GM12891 (cell line): ENCODE data around the gene DIS3.

Source experiments
- POLR2A ChIP-seq: IDR thresholded peaks from 2 replicates; pipeline ENCODE4 v1.6.1; 2011; ENCODE audit warnings: low read depth, low read length, control low read depth
- POLR2AphosphoS5 ChIP-seq: IDR thresholded peaks from 2 replicates; pipeline ENCODE4 v1.6.1; 2011; ENCODE audit warnings: low read depth, low read length, control low read depth
- TAF1 ChIP-seq: IDR thresholded peaks from 2 replicates; pipeline ENCODE4 v1.6.1; 2011; ENCODE audit warnings: low read depth, low read length, control low read depth

GRCh38 chr13:72726726-72727416, 54.8 kb downstream of the DIS3 start:
- TF ChIP-seq TAF1 (no peak), POLR2A (no peak), POLR2AphosphoS5 (no peak)
